IMR-90 (cell line): ENCODE measurements around the gene GJE1. TPM values are rescaled to one million over a fixed set of nuclear protein-coding genes. Genes with fewer than 3 reads are reported as not detected.
"Not testable (repeated sequence)": the region's sequence is repeated elsewhere in the genome, so short reads cannot be mapped to it uniquely, and the experiment has no call there.

ENCODE experiments used
- ATAC-seq: fragments of 200-7000 bp; cut with Tn5 transposase; 2 replicates; pipeline ENCODE4 v1.9.1; 2020; ENCODE audit warnings: low read depth, mild to moderate bottlenecking, moderate library complexity
- BruUV-seq: library from RNA; stranded (reverse); fragments of 400-500 nt; replicated peaks from 2 replicates; lab custom pipeline; 2021; lab: Mats Ljungman, UMichigan
- CTCF ChIA-PET: fragments of 300-600 bp; formaldehyde crosslinking; extraction: SDS; loops from one replicate; lab custom pipeline; 2021; ENCODE audit warnings: antibody characterized with exemption; lab: Yijun Ruan, JAX
- POLR2A ChIA-PET: fragments of 300-600 bp; sonication (Branson Sonifier 250); formaldehyde crosslinking; loops from one replicate; lab custom pipeline; 2022; ENCODE audit warnings: antibody characterized with exemption; ENCODE audit not compliant: unreplicated experiment; lab: Charles Lee
- DNase-seq: peaks from one replicate; pipeline ENCODE4 v3.0.0; 2013
- H2AFZ ChIP-seq: replicated peaks from 2 replicates; pipeline ENCODE3; 2013; ENCODE audit warnings: low read length, mild to moderate bottlenecking; ENCODE audit not compliant: poor library complexity
- H2AK5ac ChIP-seq: 2 replicates; pipeline ENCODE4 v1.6.1; 2013; ENCODE audit warnings: low read depth, low read length, inconsistent platforms
- H2AK9ac ChIP-seq: replicated peaks from 2 replicates; pipeline ENCODE3; 2013; ENCODE audit warnings: mild to moderate bottlenecking, low read depth, low read length, moderate library complexity; ENCODE audit not compliant: poor library complexity
- H2BK120ac ChIP-seq: 2 replicates; pipeline ENCODE4 v1.6.1; 2013; ENCODE audit warnings: low read depth, low read length, inconsistent platforms
- H2BK15ac ChIP-seq: 3 replicates; pipeline ENCODE4 v1.6.1; 2013; ENCODE audit warnings: low read depth, low read length, inconsistent platforms
- H2BK20ac ChIP-seq: 2 replicates; pipeline ENCODE4 v1.6.1; 2013; ENCODE audit warnings: low read depth, mild to moderate bottlenecking, inconsistent platforms, low read length, moderate library complexity
- H2BK5ac ChIP-seq: 2 replicates; pipeline ENCODE4 v1.6.1; 2013; ENCODE audit warnings: mild to moderate bottlenecking, low read depth, low read length, inconsistent platforms; ENCODE audit not compliant: poor library complexity, severe bottlenecking
- H3K14ac ChIP-seq: replicated peaks from 2 replicates; pipeline ENCODE4 v1.6.1; 2013; ENCODE audit warnings: low read depth, low read length, inconsistent platforms
- H3K18ac ChIP-seq: 2 replicates; pipeline ENCODE4 v1.6.1; 2013; ENCODE audit warnings: low read depth, low read length, control low read depth
- H3K23ac ChIP-seq: 2 replicates; pipeline ENCODE4 v1.6.1; 2013; ENCODE audit warnings: low read depth, low read length, inconsistent platforms
- H3K27ac ChIP-seq: 2 replicates; pipeline ENCODE4 v1.5.1; 2013; ENCODE audit warnings: mild to moderate bottlenecking, control low read depth, low read length; ENCODE audit not compliant: insufficient read depth
- H3K27me3 ChIP-seq: 2 replicates; pipeline ENCODE4 v1.6.1; 2013; ENCODE audit warnings: low read length; ENCODE audit not compliant: control insufficient read depth, insufficient read depth
- H3K36me3 ChIP-seq: 2 replicates; pipeline ENCODE4 v1.6.1; 2013; ENCODE audit warnings: low read length, mixed read lengths; ENCODE audit not compliant: control insufficient read depth, insufficient read depth
- H3K4ac ChIP-seq: 2 replicates; pipeline ENCODE4 v1.6.1; 2013; ENCODE audit warnings: low read depth, low read length, inconsistent platforms
- H3K4me1 ChIP-seq: 2 replicates; pipeline ENCODE4 v1.6.1; 2013; ENCODE audit warnings: low read length, mixed read lengths; ENCODE audit not compliant: control insufficient read depth, insufficient read depth
- H3K4me2 ChIP-seq: 2 replicates; pipeline ENCODE4 v1.6.1; 2013; ENCODE audit warnings: low read depth, mild to moderate bottlenecking, control low read depth, low read length, moderate library complexity
- H3K4me3 ChIP-seq: 2 replicates; pipeline ENCODE4 v1.5.1; 2013; ENCODE audit warnings: low read depth, mild to moderate bottlenecking, control low read depth, low read length, moderate library complexity; ENCODE audit not compliant: insufficient read depth
- H3K56ac ChIP-seq: 2 replicates; pipeline ENCODE4 v1.6.1; 2013; ENCODE audit warnings: low read length, inconsistent platforms; ENCODE audit not compliant: insufficient read depth; ENCODE audit errors: extremely low read depth
- H3K79me1 ChIP-seq, 2 experiments: 2 replicates each; pipeline ENCODE4 v1.6.1; 2013; ENCODE audit warnings: low read length in 2 of 2, inconsistent platforms in 1 of 2, low read depth in 1 of 2
- H3K9ac ChIP-seq: 2 replicates; pipeline ENCODE4 v1.6.1; 2013; ENCODE audit warnings: low read depth, low read length, control low read depth
- H3K9me1 ChIP-seq: 2 replicates; pipeline ENCODE4 v1.6.1; 2013; ENCODE audit warnings: low read length, inconsistent platforms; ENCODE audit not compliant: insufficient read depth
- H3K9me3 ChIP-seq: 2 replicates; pipeline ENCODE4 v1.6.1; 2013; ENCODE audit warnings: low read length; ENCODE audit not compliant: control insufficient read depth, insufficient read depth
- H4K20me1 ChIP-seq: 2 replicates; pipeline ENCODE4 v1.6.1; 2013; ENCODE audit warnings: low read length, inconsistent platforms; ENCODE audit not compliant: insufficient read depth
- H4K5ac ChIP-seq: 2 replicates; pipeline ENCODE4 v1.6.1; 2013; ENCODE audit warnings: mild to moderate bottlenecking, low read depth, low read length, control low read depth
- H4K8ac ChIP-seq, 2 experiments: 2 replicates each; pipeline ENCODE4 v1.6.1; 2013; ENCODE audit warnings: low read depth in 2 of 2, low read length in 2 of 2, control low read depth in 1 of 2, inconsistent platforms in 1 of 2
- H4K91ac ChIP-seq: 2 replicates; pipeline ENCODE4 v1.6.1; 2013; ENCODE audit warnings: low read depth, low read length, inconsistent platforms; ENCODE audit not compliant: insufficient read depth
- BHLHE40 ChIP-seq: fragments of 150-350 bp; IDR thresholded peaks from 2 replicates; pipeline ENCODE4 v1.6.1; 2016; ENCODE audit warnings: mild to moderate bottlenecking, low read depth, low read length
- CEBPB ChIP-seq: IDR thresholded peaks from 2 replicates; pipeline ENCODE4 v1.6.1; 2012; ENCODE audit warnings: low read depth, low read length, improper control_type of control experiment
- ELK1 ChIP-seq: fragments of 150-350 bp; IDR thresholded peaks from 2 replicates; pipeline ENCODE4 v1.6.1; 2016; ENCODE audit warnings: low read depth, mild to moderate bottlenecking, low read length, moderate library complexity, borderline replicate concordance
- POLR2A ChIP-seq: IDR thresholded peaks from 2 replicates; pipeline ENCODE4 v1.6.1; 2012; ENCODE audit warnings: mild to moderate bottlenecking, low read depth, low read length
- RCOR1 ChIP-seq: IDR thresholded peaks from 2 replicates; pipeline ENCODE4 v1.6.1; 2012; ENCODE audit warnings: mild to moderate bottlenecking, low read length, improper control_type of control experiment; ENCODE audit not compliant: insufficient replicate concordance
- WGBS, 2 experiments: methylation state at CpG; one replicate each; pipeline versions ENCODE4 v1.1.5 to v1.1.7; 2013; ENCODE audit warnings: missing lambda C conversion rate in 2 of 2; ENCODE audit not compliant: insufficient read length in 1 of 2; ENCODE audit errors: extremely low coverage in 2 of 2; 5-methylcytosine and 5-hydroxymethylcytosine counted together
- dilution Hi-C: fragments of 300-500 bp; cut with HindIII; formaldehyde crosslinking; loops from one replicate; pipeline ENCODE4 v1.14.3; 2018; ENCODE audit warnings: low sequenced_read_pairs; ENCODE audit not compliant: unreplicated experiment
- in situ Hi-C: fragments of 300-500 bp; cut with MboI; formaldehyde crosslinking; loops from 3 replicates; pipeline ENCODE4 v1.14.3; 2019; ENCODE audit warnings: low sequenced_read_pairs, inconsistent platforms, mixed read lengths
- intact Hi-C: fragments of 100-400 bp; cut with micrococcal nuclease; formaldehyde crosslinking; loops from 2 replicates; pipeline ENCODE4 v1.10.0; 2022
- polyA plus RNA-seq, 3 experiments: library from polyadenylated mRNA; depleted of rRNA; stranded (reverse); fragments of >200 nt; gene quantifications; 2 replicates each; pipeline ENCODE4 v1.2.3, GENCODE V29; 2012; ENCODE audit warnings: low replicate concordance in 1 of 3
- total RNA-seq: library from RNA; depleted of rRNA; stranded (reverse); fragments of >200 nt; gene quantifications from 2 replicates; pipeline ENCODE4 v1.2.3, GENCODE V29; 2012

GJE1 gene
- total and polyA plus RNA-seq, 2 of the 4 experiments (the other 2 are of a cell fraction) = not detected

DNA sequence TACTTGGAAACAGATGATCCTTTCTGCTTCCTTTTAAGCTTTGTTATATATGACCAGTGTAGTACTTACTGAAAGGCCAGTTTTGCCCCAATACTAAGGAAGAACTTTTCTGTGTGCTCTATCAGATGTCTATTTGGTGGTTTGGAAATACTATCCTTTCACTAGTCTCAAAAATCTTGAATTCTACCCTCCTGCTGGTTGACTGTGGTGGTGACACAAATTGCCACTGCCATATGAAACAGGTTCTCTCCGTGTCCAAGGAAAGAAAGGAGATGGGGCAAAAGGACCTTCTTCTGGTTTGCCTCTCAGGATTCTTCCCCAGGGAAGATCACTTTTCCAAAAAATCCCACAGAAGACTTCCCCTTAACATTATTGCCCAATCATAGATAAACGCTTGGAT, 6.2 kb downstream of the GJE1 start:
- Histone ChIP-seq H2BK5ac (no peak overlapping the region), H2BK120ac (no peak overlapping the region), H3K4me1 (no peaks in the 10 kb centered on the region), H3K79me1 (no peaks in the 10 kb centered on the region), H3K27me3 (no peaks in the 10 kb centered on the region), H3K4me3 (no peak overlapping the region), H4K20me1 (no peaks in the 10 kb centered on the region), H2BK20ac (no peak overlapping the region), H4K8ac (no peak overlapping the region), H3K9me3 (no peaks in the 10 kb centered on the region), H3K4me2 (no peak overlapping the region), H3K9ac (no peak overlapping the region), H3K56ac (no peak overlapping the region), H2AK9ac (no peak overlapping the region), H3K14ac (no peak overlapping the region), H2BK15ac (no peak overlapping the region), H4K91ac (no peak overlapping the region), H3K27ac (no peak overlapping the region), H3K4ac (no peak overlapping the region), H2AFZ (no peak overlapping the region), H3K23ac (no peak overlapping the region), H4K5ac (no peak overlapping the region), H3K36me3 (no peaks in the 10 kb centered on the region), H2AK5ac (no peak overlapping the region), H3K9me1 (no peaks in the 10 kb centered on the region), H3K18ac (no peak overlapping the region)
- ChIA-PET CTCF (no interaction called here), POLR2A (no interaction called here)
- ATAC-seq (no peak), DNase-seq (no peak)
- intact Hi-C loops = no loop called here
- WGBS, 2 experiments = no CpG with 5 or more reads among the region's 2 CpGs
- in situ Hi-C loops = no loop called here
- dilution Hi-C loops = no loop called here
- TF ChIP-seq RCOR1 (no peak), POLR2A (no peak), ELK1 (no peak), CEBPB (peak; percentile 52), BHLHE40 (no peak)
- BruUV-seq = no TSS peak

DNA sequence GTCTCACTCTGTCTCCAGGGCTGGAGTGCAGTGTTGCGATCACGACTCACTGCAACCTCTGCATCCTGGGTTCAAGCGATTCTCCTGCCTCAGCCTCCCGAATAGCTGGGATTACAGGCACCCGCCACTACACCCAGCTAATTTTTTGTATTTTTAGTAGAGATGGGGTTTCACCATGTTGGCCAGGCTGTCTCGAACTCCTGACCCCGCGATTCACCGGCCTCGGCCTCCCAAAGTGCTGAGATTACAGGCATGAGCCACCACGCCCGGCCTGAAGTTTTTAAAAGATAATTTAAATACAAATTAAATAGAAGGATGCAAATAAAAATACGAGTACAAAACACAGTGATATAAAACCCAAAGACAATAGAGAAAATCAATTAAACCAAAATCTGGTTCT, 8.8 kb downstream of the GJE1 start:
- H3K9me1 ChIP-seq, H2AFZ ChIP-seq, H3K23ac ChIP-seq, H3K4me2 ChIP-seq, H3K36me3 ChIP-seq, H3K79me1 ChIP-seq, H2BK5ac ChIP-seq, ATAC-seq, H3K18ac ChIP-seq, DNase-seq, H3K56ac ChIP-seq, H4K8ac ChIP-seq, H3K14ac ChIP-seq, H3K9me3 ChIP-seq, H3K9ac ChIP-seq, POLR2A ChIA-PET, intact Hi-C loops, H4K91ac ChIP-seq, H2BK15ac ChIP-seq, dilution Hi-C loops, H3K4me1 ChIP-seq, H3K27me3 ChIP-seq, BruUV-seq, H3K27ac ChIP-seq, H2BK20ac ChIP-seq, H2AK5ac ChIP-seq, H3K4me3 ChIP-seq, CTCF ChIA-PET, H2BK120ac ChIP-seq, H4K20me1 ChIP-seq, H4K5ac ChIP-seq, H3K4ac ChIP-seq, H2AK9ac ChIP-seq: not testable (repeated sequence)
- WGBS, 2 experiments = no CpG with 5 or more reads among the region's 13 CpGs
- in situ Hi-C loops = loop anchor here (10.0 kb wide), 2 partner anchors 63 to 243 kb away; no protein-coding TSS in a partner anchor
